Measurements from ENCODE around the gene IFT43. TPM values are rescaled to one million over a fixed set of nuclear protein-coding genes. Genes with fewer than 3 reads are reported as not detected.

IFT43 gene
- 10 to 100 TPM; 20.9 to 45.1 (median 29.3) TPM for total RNA-seq
- polyA plus RNA-seq = 100 to 1,000 TPM in 1 of 3 donors, 10 to 100 TPM in 2; 25.5 to 101 (median 85.6) TPM
- long read RNA-seq, donor 1, transcript IFT43-202 (9 exons, 833 nt) = major isoform, 18 of 26 reads
- long read RNA-seq, donor 1, partial matches to known transcripts = 5 of 26 reads
- long read RNA-seq, donor 1, other reads (novel, unspliced or antisense) = 0 of 26 reads
- long read RNA-seq, donor 2, transcript IFT43-202 (9 exons, 833 nt) = major isoform, 10 of 13 reads
- long read RNA-seq, donor 2, partial matches to known transcripts = 0 of 13 reads
- long read RNA-seq, donor 2, other reads (novel, unspliced or antisense) = 0 of 13 reads
- long read RNA-seq, donor 3, transcript IFT43-202 (9 exons, 833 nt) = major isoform, 13 of 28 reads
- long read RNA-seq, donor 3, partial matches to known transcripts = 15 of 28 reads
- long read RNA-seq, donor 3, other reads (novel, unspliced or antisense) = 0 of 28 reads
- long read RNA-seq, donor 4, transcript IFT43-202 (9 exons, 833 nt) = major isoform, 22 of 33 reads
- long read RNA-seq, donor 4, partial matches to known transcripts = 4 of 33 reads
- long read RNA-seq, donor 4, other reads (novel, unspliced or antisense) = 6 of 33 reads
- long read RNA-seq, donor 5, transcript IFT43-202 (9 exons, 833 nt) = major isoform, 29 of 51 reads
- long read RNA-seq, donor 5, partial matches to known transcripts = 2 of 51 reads
- long read RNA-seq, donor 5, other reads (novel, unspliced or antisense) = 15 of 51 reads
- long read RNA-seq, donor 6, transcript IFT43-202 (9 exons, 833 nt) = major isoform, 20 of 32 reads
- long read RNA-seq, donor 6, partial matches to known transcripts = 5 of 32 reads
- long read RNA-seq, donor 6, other reads (novel, unspliced or antisense) = 5 of 32 reads
- long read RNA-seq, donor 7, transcript IFT43-202 (9 exons, 833 nt) = major isoform, 7 of 8 reads
- long read RNA-seq, donor 7, partial matches to known transcripts = 0 of 8 reads
- long read RNA-seq, donor 7, other reads (novel, unspliced or antisense) = 0 of 8 reads
- long read RNA-seq, donor 8, transcript IFT43-202 (9 exons, 833 nt) = major isoform, 24 of 24 reads
- long read RNA-seq, donor 8, partial matches to known transcripts = 0 of 24 reads
- long read RNA-seq, donor 8, other reads (novel, unspliced or antisense) = 0 of 24 reads
- long read RNA-seq, donor 9, partial matches to known transcripts = 0 of 6 reads
- long read RNA-seq, donor 9, other reads (novel, unspliced or antisense) = 0 of 6 reads
- long read RNA-seq, donor 10, transcript IFT43-202 (9 exons, 833 nt) = major isoform, 6 of 7 reads
- long read RNA-seq, donor 10, partial matches to known transcripts = 0 of 7 reads
- long read RNA-seq, donor 10, other reads (novel, unspliced or antisense) = 0 of 7 reads

DNA sequence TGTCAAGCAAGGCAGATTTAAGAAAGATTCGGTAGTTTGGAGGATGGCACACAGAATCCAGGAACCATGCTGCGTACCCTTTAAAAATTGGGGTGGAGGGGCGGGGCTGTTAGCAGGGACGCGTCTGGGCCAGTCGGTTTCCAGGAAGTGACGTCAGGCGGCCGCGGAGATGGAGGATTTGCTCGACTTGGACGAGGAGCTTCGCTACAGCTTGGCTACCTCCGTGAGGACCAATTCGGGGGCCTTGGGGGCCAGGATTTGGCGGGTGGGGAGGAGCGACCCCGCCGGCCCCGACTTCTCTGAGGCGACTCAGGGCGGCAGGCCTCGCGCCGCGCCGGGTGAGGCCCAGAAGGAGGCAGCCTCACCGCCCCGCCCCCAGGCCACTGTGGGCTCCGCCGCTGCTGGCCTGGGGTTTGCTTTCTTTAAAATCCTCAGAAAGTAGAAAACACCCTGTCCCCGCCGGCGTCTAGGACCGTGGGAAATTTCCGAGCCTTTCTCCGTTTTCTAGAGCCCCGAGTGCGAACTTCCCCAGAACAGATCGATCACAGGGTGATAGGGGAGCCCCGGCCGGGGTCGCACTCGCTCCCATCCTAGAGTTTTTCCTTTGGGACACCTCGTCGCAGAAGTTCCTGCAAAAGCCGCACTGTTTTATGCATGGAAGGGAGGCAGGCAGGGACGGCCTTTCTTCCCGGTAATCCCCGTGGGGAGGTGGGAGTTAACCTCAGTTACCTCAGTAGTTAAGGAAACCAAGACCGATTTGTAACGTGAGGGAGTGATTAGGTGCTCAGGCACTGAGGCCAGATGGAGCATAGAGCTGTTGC is at the start of gene IFT43:
TSS of gene IFT43 (plus strand) at position 146 of the 821 bp plus-strand sequence. CDS start at position 170, 24 bp downstream.
- DNase-seq = peak; percentile 89 to 97 (median 92)
- no peaks in the 10 kb centered on the region for H3K27me3 ChIP-seq
- peak within 1 kb of the TSS; percentile 11 to 91 (median 63) for H3K27ac ChIP-seq
- intact Hi-C loops (cut with DNase I) = no loop called here
- TF ChIP-seq POLR2A (IDR thresholded peaks at IDR 0.05) = no peak
- TF ChIP-seq, protein P1, sequence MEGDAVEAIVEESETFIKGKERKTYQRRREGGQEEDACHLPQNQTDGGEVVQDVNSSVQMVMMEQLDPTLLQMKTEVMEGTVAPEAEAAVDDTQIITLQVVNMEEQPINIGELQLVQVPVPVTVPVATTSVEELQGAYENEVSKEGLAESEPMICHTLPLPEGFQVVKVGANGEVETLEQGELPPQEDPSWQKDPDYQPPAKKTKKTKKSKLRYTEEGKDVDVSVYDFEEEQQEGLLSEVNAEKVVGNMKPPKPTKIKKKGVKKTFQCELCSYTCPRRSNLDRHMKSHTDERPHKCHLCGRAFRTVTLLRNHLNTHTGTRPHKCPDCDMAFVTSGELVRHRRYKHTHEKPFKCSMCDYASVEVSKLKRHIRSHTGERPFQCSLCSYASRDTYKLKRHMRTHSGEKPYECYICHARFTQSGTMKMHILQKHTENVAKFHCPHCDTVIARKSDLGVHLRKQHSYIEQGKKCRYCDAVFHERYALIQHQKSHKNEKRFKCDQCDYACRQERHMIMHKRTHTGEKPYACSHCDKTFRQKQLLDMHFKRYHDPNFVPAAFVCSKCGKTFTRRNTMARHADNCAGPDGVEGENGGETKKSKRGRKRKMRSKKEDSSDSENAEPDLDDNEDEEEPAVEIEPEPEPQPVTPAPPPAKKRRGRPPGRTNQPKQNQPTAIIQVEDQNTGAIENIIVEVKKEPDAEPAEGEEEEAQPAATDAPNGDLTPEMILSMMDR (IDR thresholded peaks at IDR 0.05) = no peak
- peak within 1 kb of the TSS; percentile 51 to 93 (median 68) for H3K4me3 ChIP-seq
- H3K36me3 ChIP-seq (replicated peaks in 1 of 2) = no peaks in the 10 kb centered on the region
- WGBS, 4 donors = 0 to 1% (median 0%) methylated on average over 27 to 52 of the region's 52 CpGs
- no peaks in the 10 kb centered on the region for H3K9me3 ChIP-seq (replicated peaks in 1 of 3)
- peaks cover 18 to 32% of the 10 kb centered on the region in 2 donors for H3K4me1 ChIP-seq (replicated peaks in 1 of 2)

DNA sequence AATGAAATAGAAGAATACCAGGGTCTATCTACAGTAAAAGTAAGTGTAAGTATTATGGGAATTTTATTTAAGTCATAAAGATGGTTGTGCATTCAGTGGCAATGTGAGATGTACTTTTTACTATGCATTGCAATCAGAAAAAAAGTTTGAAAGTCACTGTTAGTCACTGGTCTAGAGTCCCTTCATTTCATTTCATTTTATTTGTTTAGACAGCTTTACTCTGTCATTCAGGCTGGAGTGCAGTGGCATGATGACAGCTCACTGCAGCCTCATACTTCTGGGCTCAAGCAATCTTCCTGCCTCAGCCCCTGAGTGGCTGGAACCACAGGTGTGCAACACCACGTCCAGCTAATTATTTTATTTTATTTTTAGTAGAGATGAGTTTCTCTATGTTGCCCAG is 46.4 kb upstream of the IFT43 start:
- DNase-seq = no peak

DNA sequence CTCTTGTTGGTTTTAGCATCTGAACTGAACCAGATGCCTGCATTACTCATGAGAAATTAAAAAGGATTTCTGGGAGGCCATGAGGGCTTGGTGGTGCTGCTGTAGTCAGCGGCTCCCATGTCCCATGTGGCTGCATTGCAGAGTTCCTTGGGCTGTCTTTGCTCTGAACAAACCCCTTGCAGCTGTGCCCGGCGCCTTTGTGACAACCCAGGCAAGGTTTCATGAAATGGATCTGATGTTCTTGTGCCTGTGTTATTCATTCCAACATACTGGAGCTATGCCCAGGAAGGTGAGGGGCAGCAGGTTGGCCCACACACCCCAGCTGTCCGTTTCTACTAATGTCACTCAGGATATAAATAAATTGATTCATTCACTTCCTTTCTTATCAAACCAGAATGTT is 44.5 kb upstream of the IFT43 start:
- Histone ChIP-seq H3K27me3 (no peaks in the 10 kb centered on the region), H3K4me1 (replicated peaks in 1 of 2) (no peaks in the 10 kb centered on the region), H3K27ac (no peak overlapping the region), H3K4me3 (no peak overlapping the region), H3K9me3 (replicated peaks in 1 of 3) (no peaks in the 10 kb centered on the region), H3K36me3 (replicated peaks in 1 of 2) (no peaks in the 10 kb centered on the region)
- TF ChIP-seq, protein P1 (IDR thresholded peaks at IDR 0.05) = no peak
- no peak for TF ChIP-seq POLR2A (IDR thresholded peaks at IDR 0.05)
- 75 to 86% (median 79%) methylated on average over 4 of the region's 4 CpGs for WGBS, 4 donors
- intact Hi-C loops (cut with DNase I) = no loop called here
- no peak for DNase-seq

More for the DNA sequence above, 46.4 kb upstream of the IFT43 start:
- Histone ChIP-seq H3K4me3 (no peak overlapping the region), H3K9me3 (replicated peaks in 1 of 3) (no peaks in the 10 kb centered on the region), H3K27me3 (no peaks in the 10 kb centered on the region), H3K36me3 (replicated peaks in 1 of 2) (no peaks in the 10 kb centered on the region), H3K4me1 (replicated peaks in 1 of 2) (no peaks in the 10 kb centered on the region), H3K27ac (no peak overlapping the region)
- TF ChIP-seq POLR2A (IDR thresholded peaks at IDR 0.05) = no peak
- TF ChIP-seq, protein P1 (IDR thresholded peaks at IDR 0.05) = no peak
- intact Hi-C loops (cut with DNase I) = no loop called here
- WGBS, 4 donors = 50 to 93% (median 78%) methylated on average over 1 of the region's 1 CpG
